ENCODE results near the gene KYNU. TPM values are rescaled to one million over a fixed set of nuclear protein-coding genes. Genes with fewer than 3 reads are reported as not detected.
"Not testable (repeated sequence)": the region's sequence is repeated elsewhere in the genome, so short reads cannot be mapped to it uniquely, and the experiment has no call there.

The KYNU gene
- total RNA-seq, 2 experiments from 2014 or later, result 0.20 TPM; not detected in 1

DNA sequence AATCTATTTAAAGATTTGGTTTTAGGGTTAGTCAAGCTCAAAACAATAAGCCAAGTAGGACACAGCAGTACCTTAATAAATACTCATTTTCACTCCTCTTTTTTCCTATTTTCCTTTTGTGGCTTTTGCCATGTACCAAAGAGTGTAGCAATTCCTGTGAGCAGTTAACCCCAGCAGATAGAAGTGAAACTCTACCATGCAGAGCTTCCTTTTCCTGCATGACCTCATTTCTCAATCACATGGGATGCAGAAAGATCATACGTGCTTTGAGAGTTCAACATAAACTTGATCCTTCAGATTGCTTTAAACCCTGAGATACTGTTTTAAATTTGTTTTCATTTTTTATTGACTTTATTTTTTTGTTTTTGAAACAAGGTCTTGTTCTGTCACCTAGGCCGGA, 152.7 kb downstream of the KYNU start:
- H3K4me1 Mint-ChIP-seq, result peaks cover 6% of the 10 kb centered on the region
- H3K4me3 Mint-ChIP-seq, result no peak overlapping the region
- no peak for DNase-seq
- no peaks in the 10 kb centered on the region for H3K36me3 Mint-ChIP-seq
- H3K9me3 Mint-ChIP-seq, result no peaks in the 10 kb centered on the region
- H3K27me3 Mint-ChIP-seq, result peaks cover 7% of the 10 kb centered on the region
- H3K27ac Mint-ChIP-seq, result no peak overlapping the region

DNA sequence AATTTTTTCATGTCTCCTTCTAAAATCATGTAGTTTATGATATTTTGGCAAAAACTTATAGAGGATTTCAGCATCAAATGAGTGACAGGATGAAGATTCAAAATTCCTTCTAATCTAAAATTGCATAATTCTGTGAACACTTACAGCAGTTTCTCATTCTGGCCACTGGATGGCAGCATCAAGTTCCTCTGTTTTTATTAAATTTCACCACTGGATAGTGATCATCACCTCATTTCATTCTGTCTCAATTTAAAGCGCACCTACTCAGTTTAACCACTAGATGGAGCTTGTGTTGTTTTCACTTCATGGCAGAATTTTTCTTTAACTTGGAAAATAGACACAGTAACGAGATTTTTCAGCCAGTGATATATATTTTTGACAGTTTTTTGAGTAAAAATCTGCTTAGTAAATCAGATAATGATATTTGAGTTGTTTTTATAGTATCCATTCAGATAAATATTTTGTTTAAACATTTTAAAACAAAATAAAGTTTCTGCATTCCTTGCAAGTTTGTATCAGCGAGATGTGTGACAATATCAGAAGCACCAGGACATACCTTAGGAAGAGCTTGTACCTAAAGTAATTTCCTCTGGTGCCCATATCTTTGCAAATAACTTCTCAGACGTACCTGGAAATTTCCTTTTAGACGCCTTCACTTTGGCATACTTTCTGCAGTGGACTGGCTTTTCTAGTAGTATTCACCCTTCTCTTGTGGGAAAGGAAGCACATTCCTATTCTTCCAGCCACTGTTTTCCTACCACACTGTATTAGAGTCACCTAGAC, 157.0 kb downstream of the KYNU start:
- H3K27ac Mint-ChIP-seq, result no peak overlapping the region
- no peak overlapping the region for H3K4me3 Mint-ChIP-seq
- peaks cover 6% of the 10 kb centered on the region for H3K27me3 Mint-ChIP-seq
- H3K36me3 Mint-ChIP-seq, result no peaks in the 10 kb centered on the region
- peak; percentile 27 for DNase-seq
- no peaks in the 10 kb centered on the region for H3K9me3 Mint-ChIP-seq
- H3K4me1 Mint-ChIP-seq, result peaks cover 6% of the 10 kb centered on the region

DNA sequence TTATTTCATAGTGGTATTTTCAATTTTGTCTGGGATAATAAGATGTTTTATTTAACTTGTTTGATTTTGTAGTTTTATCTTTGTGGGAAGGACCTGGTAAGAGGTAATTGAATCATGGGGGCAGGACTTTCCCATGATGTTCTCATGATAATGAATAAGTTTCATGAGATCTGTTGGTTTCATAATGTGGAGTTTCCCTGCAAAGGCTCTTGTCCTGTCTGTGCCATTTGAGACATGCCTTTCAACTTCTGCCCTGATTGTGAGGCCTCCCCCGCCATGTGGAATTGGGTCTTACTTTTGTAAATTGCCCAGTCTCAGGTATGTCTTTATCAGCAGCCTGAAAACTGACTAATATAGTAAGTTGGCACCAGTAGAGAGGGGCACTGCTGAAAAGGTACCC, 174.0 kb downstream of the KYNU start:
- Mint-ChIP-seq H3K27me3 (no peaks in the 10 kb centered on the region), H3K36me3 (peaks cover 2% of the 10 kb centered on the region), H3K4me3 (no peak overlapping the region), H3K4me1 (peaks cover 4% of the 10 kb centered on the region), H3K27ac (no peak overlapping the region), H3K9me3 (peaks cover 2% of the 10 kb centered on the region)
- no peak for DNase-seq

DNA sequence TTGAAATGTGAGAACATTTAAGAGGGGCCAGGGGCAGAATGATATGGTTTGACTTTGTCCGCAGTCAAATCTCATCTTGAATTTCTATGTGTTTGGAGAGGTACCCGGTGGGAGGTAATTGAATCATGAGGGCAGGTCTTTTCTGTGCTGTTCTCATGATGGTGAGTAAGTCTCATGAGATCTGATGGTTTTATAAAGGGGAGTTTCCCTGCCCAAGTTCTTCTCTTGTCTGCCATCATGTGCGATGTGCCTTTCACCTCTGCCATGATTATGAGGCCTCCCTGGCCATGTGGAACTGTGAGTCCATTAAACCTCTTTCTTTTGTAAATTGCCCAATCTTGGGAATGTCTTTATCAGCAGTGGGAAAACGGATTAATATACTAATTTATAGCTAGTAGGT, 176.0 kb downstream of the KYNU start:
- H3K4me1 Mint-ChIP-seq, H3K9me3 Mint-ChIP-seq, H3K4me3 Mint-ChIP-seq, DNase-seq, H3K27me3 Mint-ChIP-seq, H3K36me3 Mint-ChIP-seq, H3K27ac Mint-ChIP-seq: not testable (repeated sequence)

DNA sequence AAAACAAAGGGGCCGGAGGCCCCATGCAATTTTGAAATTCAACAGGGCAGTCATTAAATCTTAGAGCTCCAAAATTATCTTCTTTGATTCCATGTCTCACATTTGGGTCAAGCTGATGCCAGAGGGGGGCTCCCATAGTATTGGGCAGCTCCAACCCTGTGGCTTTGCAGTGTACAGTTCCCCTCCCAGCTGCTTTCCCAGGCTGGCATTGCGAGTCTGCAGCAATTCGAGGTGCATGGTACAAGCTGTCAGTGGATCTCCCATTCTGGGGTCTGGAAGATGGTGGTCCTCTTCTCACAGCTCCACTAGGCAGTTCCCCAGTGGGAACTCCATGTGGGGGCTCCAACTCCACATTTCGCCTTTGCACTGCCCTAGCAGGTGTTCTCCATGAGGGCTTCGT, 179.1 kb downstream of the KYNU start:
- no peak for DNase-seq
- H3K4me1 Mint-ChIP-seq, result peaks cover 2% of the 10 kb centered on the region
- H3K27ac Mint-ChIP-seq, result no peak overlapping the region
- H3K9me3 Mint-ChIP-seq, result peaks cover 5% of the 10 kb centered on the region
- peaks cover 4% of the 10 kb centered on the region for H3K36me3 Mint-ChIP-seq
- no peak overlapping the region for H3K4me3 Mint-ChIP-seq
- H3K27me3 Mint-ChIP-seq, result peaks cover 3% of the 10 kb centered on the region

DNA sequence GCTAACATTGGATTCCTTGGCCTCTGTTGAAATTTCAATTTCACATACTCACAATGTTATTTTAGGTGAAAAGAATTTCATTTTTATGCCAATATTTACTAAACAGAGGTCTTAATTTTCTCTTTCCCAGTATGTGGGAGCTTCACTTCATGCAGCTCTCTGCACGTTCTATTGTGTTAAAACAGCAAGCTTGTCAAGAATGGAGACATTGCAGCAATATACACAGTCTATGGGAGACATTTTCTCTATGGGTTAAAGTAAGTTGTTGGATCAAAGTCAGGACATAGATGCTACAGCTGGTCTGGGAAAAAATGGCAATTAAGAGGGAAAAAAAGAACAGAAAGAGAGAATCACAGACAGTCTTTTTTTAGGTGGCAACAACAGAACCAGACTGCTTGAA, 181.4 kb downstream of the KYNU start:
- no peaks in the 10 kb centered on the region for H3K4me1 Mint-ChIP-seq
- H3K27ac Mint-ChIP-seq, result no peak overlapping the region
- DNase-seq, result no peak
- H3K36me3 Mint-ChIP-seq, result peaks cover 4% of the 10 kb centered on the region
- H3K9me3 Mint-ChIP-seq, result peaks cover 5% of the 10 kb centered on the region
- peaks cover 3% of the 10 kb centered on the region for H3K27me3 Mint-ChIP-seq
- H3K4me3 Mint-ChIP-seq, result no peak overlapping the region

DNA sequence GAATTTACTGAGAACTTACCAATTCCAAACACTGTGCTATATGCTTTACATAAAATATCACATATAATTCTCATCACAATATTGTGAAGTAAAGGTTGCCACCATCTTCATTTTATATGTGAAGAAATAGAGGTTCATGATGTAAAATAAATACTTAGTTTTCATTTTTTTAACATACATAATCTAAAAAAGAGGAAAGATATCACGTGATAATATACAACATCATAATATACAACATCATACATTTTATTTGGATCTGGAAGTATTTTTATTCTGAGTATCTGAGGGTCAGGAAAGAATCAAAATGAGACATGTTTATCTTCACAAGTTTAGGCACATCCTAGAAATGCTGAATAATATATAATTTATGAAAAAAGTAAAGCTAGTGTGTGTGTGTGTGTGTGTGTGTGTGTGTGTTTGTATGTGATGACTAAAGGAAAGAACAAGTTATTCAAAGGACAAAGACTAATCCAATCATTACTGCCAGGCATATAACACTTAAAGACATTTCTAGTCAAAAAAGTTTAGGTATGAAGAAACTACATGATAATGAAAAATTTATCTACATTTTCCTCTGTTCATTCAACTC, 186.2 kb downstream of the KYNU start:
- peaks cover 10% of the 10 kb centered on the region for H3K36me3 Mint-ChIP-seq
- DNase-seq, result no peak
- no peak overlapping the region for H3K4me3 Mint-ChIP-seq
- peaks cover 8% of the 10 kb centered on the region for H3K9me3 Mint-ChIP-seq
- H3K27ac Mint-ChIP-seq, result no peak overlapping the region
- peaks cover 7% of the 10 kb centered on the region for H3K27me3 Mint-ChIP-seq
- no peaks in the 10 kb centered on the region for H3K4me1 Mint-ChIP-seq

DNA sequence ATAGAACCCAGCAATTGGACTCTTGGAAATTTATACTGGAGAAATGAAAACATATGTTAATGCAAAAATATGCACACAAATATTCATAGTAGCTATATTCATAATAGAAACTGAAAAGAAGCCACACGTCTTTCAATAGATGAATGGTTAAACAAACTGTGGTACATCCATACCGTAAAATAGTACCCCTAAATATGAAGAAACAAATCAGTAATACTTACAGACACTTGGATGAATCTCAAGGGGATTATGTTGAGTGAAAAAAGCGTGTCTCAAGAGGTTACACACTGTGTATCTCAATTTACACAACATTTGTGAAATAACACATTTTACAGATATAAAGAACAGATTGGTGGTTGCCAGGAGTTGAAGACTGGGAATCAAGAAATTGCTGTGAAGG, 190.6 kb downstream of the KYNU start:
- H3K36me3 Mint-ChIP-seq, result peaks cover 10% of the 10 kb centered on the region
- H3K27ac Mint-ChIP-seq, result no peak overlapping the region
- H3K4me3 Mint-ChIP-seq, result no peak overlapping the region
- DNase-seq, result no peak
- peaks cover 4% of the 10 kb centered on the region for H3K27me3 Mint-ChIP-seq
- H3K4me1 Mint-ChIP-seq, result no peaks in the 10 kb centered on the region
- peaks cover 8% of the 10 kb centered on the region for H3K9me3 Mint-ChIP-seq

DNA sequence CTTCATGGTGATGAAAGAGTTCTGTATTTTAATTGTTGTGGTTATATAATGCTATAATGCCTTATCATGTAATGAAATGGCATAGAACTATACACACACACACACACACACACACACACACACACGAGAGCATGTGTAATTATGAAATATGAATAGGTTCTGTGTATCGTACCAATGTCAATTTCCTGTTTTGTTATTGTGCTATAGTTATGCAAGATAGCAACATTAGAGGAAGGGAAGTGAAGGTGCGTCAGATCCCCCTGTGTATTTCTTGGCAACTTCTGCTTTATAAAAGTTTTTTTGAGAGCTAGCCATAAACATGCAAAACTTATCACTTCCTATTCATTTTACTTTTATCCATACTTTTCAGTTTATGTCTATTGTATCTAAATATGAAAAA, 191.0 kb downstream of the KYNU start:
- Mint-ChIP-seq H3K4me3 (no peak overlapping the region), H3K9me3 (peaks cover 8% of the 10 kb centered on the region), H3K27ac (no peak overlapping the region), H3K36me3 (peaks cover 10% of the 10 kb centered on the region), H3K4me1 (no peaks in the 10 kb centered on the region), H3K27me3 (peaks cover 4% of the 10 kb centered on the region)
- DNase-seq, result no peak

DNA sequence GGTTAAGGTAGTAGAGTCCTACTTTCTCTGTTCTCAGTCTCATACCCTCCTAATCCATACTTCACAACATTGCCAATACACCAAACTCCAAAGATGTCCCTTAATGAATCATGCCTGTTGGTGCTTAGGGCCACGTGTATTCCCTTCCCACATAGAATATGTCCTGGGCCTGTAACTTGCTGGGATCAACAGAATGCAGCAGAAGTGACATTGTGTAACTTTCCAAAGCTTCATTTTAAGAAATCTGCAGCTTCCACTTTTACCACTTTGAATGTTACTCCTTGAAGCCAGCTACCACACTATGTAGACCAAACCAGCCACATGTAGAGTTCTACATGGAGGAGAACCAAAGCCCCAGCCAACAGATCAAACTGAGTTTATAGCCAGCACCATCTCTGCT, 193.2 kb downstream of the KYNU start:
- H3K27ac Mint-ChIP-seq, result no peak overlapping the region
- peaks cover 4% of the 10 kb centered on the region for H3K27me3 Mint-ChIP-seq
- H3K36me3 Mint-ChIP-seq, result peaks cover 2% of the 10 kb centered on the region
- peaks cover 9% of the 10 kb centered on the region for H3K9me3 Mint-ChIP-seq
- no peak overlapping the region for H3K4me3 Mint-ChIP-seq
- DNase-seq, result no peak
- no peaks in the 10 kb centered on the region for H3K4me1 Mint-ChIP-seq

DNA sequence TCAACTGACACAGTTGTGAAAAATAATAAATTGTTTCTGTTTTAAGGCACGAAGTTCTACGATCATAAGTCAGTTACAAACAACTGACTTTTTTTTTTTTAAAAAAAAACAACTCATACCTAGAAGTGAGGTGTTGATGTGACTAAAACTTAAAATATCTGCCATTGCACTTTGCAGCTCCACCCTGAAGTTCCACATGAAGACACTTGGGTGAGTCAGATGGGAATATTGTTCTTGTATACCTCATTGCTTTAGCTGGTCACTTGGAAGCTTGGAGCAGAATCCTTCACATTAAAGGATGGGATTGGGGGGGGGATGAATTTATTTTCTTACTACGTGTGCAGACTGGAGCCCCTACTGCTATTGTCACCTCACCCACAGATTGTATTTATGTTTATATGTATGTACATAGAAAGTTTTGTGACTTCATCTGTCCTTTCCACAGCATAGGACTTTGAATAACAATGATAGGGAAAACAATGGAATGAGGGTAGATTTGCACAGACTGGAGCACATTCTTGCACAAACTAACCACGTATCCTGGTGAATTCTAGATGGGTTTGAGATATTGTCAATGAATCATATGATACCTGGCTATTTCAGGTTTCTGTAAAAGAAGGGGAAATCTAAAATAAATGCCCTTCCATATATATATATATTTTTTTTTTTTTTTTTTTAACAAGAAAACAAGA, 193.9 kb downstream of the KYNU start:
- DNase-seq, result no peak
- H3K27me3 Mint-ChIP-seq, result no peaks in the 10 kb centered on the region
- no peaks in the 10 kb centered on the region for H3K36me3 Mint-ChIP-seq
- H3K9me3 Mint-ChIP-seq, result peaks cover 5% of the 10 kb centered on the region
- no peak overlapping the region for H3K4me3 Mint-ChIP-seq
- no peaks in the 10 kb centered on the region for H3K4me1 Mint-ChIP-seq
- no peak overlapping the region for H3K27ac Mint-ChIP-seq

DNA sequence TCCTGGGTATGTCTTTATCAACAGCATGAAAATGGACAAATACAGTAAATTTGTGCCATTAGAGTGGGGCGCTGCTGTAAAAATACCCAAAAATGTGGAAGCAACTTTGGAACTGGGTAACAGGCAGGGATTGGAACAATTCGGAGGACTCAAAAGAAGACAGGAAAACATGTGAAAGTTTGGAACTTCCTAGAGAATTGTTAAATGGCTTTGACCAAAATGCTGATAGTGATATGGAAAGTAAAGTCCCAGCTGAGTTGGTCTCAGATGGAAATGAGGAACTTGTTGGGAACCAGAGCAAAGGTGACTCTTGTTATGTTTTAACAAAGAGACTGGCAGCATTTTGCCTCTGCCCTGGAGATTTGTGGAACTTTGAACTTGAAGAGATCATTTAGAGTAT, 197.4 kb downstream of the KYNU start:
- H3K4me3 Mint-ChIP-seq, DNase-seq, H3K4me1 Mint-ChIP-seq, H3K9me3 Mint-ChIP-seq, H3K27ac Mint-ChIP-seq, H3K27me3 Mint-ChIP-seq, H3K36me3 Mint-ChIP-seq: not testable (repeated sequence)

DNA sequence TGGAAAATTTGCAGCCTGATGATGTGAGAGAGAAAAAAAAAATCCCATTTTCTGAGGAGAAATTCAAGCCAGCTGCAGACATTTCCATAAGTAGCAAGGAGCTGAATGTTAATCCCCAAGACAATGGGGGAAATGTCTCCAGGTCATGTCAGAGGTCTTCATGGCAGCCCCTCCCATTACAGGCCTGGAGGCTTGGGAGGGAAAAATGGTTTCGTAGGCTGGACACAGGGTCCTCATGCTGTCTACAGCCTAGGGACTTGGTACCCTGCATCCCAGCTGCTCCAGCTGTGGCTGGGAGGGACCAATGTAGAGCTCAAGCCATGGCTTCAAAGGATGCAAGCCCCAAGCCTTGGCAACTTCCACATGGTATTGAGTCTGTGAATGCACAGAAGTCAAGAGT, 198.2 kb downstream of the KYNU start:
- Mint-ChIP-seq H3K4me3 (no peak overlapping the region), H3K27ac (no peak overlapping the region), H3K36me3 (no peaks in the 10 kb centered on the region), H3K9me3 (peaks cover 5% of the 10 kb centered on the region), H3K4me1 (no peaks in the 10 kb centered on the region), H3K27me3 (no peaks in the 10 kb centered on the region)
- DNase-seq, result no peak

DNA sequence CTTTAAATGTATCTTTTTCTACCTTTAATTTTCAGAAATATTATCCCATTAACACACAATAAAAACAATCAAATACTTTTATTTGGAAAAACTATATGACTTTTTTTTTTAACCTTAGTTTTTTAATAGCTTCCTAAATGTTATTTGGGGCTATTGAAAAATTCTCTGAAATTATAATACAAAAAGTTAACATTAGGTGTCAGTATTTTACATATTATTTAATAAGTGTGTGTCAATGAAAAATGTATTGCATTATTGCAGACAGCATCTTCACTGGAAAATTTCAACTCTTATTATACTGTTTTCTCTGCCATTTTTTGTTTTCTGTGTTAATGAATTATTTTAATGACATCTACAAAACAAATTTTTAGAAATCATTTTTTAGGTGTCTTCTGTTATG, 200.6 kb downstream of the KYNU start:
- Mint-ChIP-seq H3K4me3 (no peak overlapping the region), H3K36me3 (no peaks in the 10 kb centered on the region), H3K9me3 (peaks cover 8% of the 10 kb centered on the region), H3K27ac (no peak overlapping the region), H3K4me1 (no peaks in the 10 kb centered on the region), H3K27me3 (no peaks in the 10 kb centered on the region)
- no peak for DNase-seq

DNA sequence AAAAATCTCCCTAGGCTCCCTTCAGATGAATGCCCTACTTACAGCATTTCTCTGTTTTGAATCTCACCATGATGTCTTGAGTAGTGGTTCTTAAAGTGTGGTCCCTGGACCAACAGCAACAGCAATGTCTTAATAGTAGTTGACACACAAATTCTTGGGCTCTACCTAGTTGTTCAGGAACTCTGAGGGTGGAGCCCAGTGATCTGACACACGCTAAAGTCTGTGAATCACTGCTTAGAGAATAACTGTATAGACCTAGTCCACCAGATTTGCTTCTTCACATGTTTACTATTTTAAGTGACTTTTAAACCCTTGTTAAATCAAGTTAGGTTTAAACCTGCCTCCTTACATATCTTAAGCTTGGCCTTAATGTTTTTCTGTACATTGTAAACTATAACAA, 204.2 kb downstream of the KYNU start:
- peaks cover 14% of the 10 kb centered on the region for H3K4me1 Mint-ChIP-seq
- no peak for DNase-seq

DNA sequence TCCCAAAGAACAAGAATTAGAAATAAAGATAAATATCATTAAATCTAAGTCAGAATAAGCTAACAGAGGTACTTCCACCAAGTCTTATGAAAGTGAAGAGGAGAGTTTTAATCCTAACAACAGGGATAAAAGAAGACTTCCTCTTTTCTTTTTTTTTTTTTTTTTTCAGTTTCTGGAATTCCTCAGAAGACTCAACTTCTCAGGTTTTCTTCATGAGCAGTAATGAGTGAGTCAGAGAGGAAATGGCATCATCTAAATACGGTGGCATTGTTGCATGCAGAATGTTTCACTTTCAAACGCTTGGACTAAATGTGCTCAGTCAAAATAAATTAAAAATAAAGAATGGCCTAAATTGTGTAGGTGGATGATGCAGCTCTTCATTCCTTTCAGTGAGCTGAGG, 206.2 kb downstream of the KYNU start:
- peaks cover 14% of the 10 kb centered on the region for H3K4me1 Mint-ChIP-seq
- H3K36me3 Mint-ChIP-seq, result no peaks in the 10 kb centered on the region
- H3K9me3 Mint-ChIP-seq, result peaks cover 3% of the 10 kb centered on the region
- no peak for DNase-seq
- no peak overlapping the region for H3K27ac Mint-ChIP-seq
- no peaks in the 10 kb centered on the region for H3K27me3 Mint-ChIP-seq
- no peak overlapping the region for H3K4me3 Mint-ChIP-seq

More for the DNA sequence above, 204.2 kb downstream of the KYNU start:
- Mint-ChIP-seq H3K36me3 (no peaks in the 10 kb centered on the region), H3K27ac (no peak overlapping the region), H3K9me3 (peaks cover 3% of the 10 kb centered on the region), H3K27me3 (no peaks in the 10 kb centered on the region), H3K4me3 (no peak overlapping the region)
